Astrocyte (in vitro differentiated cells and primary cell): ENCODE data around the gene AHCY.
"Not testable (repeated sequence)": the region's sequence is repeated elsewhere in the genome, so short reads cannot be mapped to it uniquely, and the experiment has no call there.

Experiments
- CTCF ChIP-seq: IDR thresholded peaks from 2 replicates; pipeline ENCODE4 v1.5.1; 2011; ENCODE audit warnings: low read depth, mild to moderate bottlenecking, inconsistent platforms, low read length, moderate library complexity; ENCODE audit not compliant: insufficient read depth
- EZH2 ChIP-seq: IDR thresholded peaks from 2 replicates; pipeline ENCODE4 v1.6.1; 2012; ENCODE audit warnings: mild to moderate bottlenecking, low read length, inconsistent platforms; ENCODE audit not compliant: insufficient read depth

- TF ChIP-seq EZH2, CTCF: not testable (repeated sequence)
Observed at GRCh38 chr20:34328207-34328606, 25.1 kb upstream of the AHCY start.
